ENCODE results near the gene ABHD15.

Gene ABHD15

DNA sequence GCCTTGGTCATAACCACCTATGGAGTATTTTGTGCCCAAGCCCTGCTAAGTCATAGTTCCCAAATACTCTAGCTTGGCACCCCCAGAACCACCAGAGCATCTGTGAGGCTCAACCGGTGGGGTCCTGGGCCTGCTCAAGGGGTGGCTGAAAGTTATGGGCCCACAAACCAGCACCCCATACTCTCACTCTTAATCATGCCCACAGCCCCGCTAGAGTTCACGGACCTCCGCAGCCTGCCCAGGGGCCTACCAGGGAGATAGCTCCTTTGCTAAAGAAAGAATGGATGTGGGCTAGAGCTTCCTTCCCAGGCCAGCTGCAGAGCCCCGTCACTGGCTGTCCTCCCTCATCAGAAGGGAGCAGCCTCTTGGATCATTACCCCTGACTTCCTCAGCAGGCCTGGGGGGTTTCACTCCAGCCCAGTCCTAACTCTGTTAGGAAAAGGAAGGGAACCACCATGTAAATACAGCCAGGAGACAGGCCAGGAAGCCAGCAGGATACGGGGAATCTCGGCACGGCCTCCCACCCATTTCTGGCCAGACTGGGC, 21.3 kb upstream of the ABHD15 start:
- TF ChIP-seq, protein P1, sequence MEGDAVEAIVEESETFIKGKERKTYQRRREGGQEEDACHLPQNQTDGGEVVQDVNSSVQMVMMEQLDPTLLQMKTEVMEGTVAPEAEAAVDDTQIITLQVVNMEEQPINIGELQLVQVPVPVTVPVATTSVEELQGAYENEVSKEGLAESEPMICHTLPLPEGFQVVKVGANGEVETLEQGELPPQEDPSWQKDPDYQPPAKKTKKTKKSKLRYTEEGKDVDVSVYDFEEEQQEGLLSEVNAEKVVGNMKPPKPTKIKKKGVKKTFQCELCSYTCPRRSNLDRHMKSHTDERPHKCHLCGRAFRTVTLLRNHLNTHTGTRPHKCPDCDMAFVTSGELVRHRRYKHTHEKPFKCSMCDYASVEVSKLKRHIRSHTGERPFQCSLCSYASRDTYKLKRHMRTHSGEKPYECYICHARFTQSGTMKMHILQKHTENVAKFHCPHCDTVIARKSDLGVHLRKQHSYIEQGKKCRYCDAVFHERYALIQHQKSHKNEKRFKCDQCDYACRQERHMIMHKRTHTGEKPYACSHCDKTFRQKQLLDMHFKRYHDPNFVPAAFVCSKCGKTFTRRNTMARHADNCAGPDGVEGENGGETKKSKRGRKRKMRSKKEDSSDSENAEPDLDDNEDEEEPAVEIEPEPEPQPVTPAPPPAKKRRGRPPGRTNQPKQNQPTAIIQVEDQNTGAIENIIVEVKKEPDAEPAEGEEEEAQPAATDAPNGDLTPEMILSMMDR (conservative IDR thresholded peaks at IDR 0.05) = no peak
- H3K27ac ChIP-seq = peak overlapping the region; percentile 98

DNA sequence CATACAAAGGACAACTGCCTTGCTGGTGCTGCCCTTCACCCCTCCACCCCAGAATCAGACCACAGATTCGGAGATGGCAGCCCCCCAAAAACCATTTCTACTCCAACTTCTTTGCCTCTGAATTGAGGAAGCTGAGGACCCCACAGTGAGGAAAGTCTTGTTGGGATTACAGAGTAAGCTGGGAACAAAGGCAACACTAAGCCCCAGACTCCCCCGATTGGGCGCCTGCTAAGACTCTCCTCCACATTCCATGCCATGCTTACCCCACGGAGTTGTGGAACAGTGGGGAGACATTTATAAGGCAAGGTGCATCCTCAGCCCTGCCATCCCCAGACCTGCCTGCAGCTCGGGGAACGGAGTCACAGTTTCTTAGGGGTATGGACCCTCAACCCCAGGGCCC, 20.8 kb upstream of the ABHD15 start:
- peak overlapping the region; percentile 98 for H3K27ac ChIP-seq

DNA sequence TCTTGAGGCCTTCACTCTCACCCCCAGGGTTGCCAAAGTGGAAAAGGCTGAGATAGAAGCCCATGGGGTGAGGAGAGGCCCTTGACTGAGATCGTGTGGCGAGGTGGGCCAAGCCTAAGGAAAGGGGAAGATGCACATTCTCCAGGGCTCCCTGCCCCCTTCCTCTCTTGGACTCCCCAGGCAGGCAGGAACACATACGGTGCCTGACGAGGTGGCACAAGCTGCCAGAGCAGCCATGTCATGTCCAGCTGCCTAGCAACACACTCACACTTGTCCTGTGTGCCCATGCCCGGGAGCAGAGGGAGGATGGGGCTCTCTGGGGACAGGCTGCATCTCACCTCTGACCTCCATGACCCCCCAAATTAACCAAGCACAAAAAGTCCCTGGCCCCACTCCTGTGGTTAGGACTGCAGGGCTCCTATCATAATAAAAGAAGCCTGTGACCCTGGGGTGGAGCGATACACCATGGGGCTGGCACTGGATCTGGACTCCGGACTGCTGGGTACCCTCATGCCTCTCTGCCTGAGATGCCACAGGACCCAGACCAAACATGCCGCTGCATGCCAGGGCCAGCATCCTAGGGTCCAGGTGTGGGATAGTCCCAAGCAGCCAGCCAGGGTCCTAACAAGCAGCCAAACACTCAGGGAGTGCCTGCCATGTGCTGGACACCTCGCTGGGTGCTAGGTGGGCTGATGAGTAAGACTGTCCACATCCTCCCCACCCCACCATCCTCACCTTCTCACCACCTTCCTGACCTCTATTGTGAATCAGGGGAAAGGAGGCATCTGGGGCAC, 20.0 kb upstream of the ABHD15 start:
- TF ChIP-seq, protein P1 (conservative IDR thresholded peaks at IDR 0.05) = no peak
- H3K27ac ChIP-seq = peak overlapping the region; percentile 98

More for the DNA sequence above, 20.8 kb upstream of the ABHD15 start:
- TF ChIP-seq, protein P1 (conservative IDR thresholded peaks at IDR 0.05) = no peak

DNA sequence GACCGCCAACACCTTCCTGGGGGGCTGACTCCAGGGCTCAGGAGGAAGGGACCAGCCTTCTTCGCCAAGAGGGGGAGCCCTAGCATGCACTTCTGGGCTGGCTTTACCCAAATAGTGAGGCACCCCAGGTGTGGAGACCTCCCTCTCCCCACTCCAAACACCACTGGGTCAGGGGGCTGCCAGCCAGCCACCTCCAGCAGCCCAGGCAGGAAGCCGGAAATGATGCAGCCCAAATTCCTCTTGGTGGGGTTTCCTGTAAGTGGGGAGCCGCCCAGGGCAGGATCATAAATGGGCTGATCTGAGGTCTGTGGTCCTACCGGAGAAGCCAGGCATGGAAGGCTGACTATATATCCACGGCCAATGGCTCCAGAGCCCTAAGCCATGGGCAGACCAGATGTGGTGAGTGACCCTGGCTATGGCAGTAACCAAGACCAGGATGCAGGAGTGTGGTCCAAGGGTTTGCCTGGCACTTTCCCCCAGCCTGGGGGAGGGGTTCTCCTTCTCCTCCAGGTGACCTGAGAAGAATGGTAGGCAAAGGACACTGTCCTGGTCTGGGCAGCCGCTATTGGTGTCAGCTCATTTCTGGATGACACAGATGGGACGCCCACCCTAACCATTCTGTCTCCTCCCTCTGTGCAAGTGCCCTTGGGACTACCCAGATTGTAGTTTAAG, 18.4 kb upstream of the ABHD15 start:
- H3K27ac ChIP-seq = no peak overlapping the region
- TF ChIP-seq, protein P1 (conservative IDR thresholded peaks at IDR 0.05) = no peak

DNA sequence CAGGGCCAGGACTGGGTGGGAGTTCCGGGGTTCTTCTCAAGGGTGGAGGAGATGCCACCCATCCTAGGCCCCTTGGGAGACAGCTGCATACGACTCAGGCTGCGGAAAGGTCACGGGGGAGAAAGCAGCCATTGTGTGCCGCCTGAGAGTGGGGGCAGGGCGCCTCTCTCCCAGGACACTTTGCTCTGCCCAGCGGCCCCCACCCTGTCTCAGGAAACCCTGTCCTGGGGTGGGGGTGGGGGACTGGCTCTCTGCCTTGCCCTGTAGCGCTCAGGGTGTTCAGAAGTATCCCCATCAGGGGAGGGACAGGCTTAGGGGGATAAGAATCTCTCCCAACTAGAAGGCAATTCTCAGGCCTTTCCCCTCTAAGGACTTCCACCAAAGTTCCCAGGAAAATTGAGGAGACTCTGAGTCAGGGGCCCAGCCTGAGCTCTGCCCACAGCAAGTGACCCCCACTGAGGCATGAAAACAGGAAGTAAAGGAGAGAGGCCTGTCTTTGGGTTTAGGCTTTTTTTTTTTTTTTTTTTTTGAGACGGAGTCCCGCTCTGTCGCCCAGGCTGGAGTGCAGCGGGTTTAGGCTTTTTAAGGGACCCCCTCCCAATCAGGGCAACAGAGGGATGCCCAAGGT, 17.7 kb upstream of the ABHD15 start:
- TF ChIP-seq, protein P1 (conservative IDR thresholded peaks at IDR 0.05) = no peak
- no peak overlapping the region for H3K27ac ChIP-seq

DNA sequence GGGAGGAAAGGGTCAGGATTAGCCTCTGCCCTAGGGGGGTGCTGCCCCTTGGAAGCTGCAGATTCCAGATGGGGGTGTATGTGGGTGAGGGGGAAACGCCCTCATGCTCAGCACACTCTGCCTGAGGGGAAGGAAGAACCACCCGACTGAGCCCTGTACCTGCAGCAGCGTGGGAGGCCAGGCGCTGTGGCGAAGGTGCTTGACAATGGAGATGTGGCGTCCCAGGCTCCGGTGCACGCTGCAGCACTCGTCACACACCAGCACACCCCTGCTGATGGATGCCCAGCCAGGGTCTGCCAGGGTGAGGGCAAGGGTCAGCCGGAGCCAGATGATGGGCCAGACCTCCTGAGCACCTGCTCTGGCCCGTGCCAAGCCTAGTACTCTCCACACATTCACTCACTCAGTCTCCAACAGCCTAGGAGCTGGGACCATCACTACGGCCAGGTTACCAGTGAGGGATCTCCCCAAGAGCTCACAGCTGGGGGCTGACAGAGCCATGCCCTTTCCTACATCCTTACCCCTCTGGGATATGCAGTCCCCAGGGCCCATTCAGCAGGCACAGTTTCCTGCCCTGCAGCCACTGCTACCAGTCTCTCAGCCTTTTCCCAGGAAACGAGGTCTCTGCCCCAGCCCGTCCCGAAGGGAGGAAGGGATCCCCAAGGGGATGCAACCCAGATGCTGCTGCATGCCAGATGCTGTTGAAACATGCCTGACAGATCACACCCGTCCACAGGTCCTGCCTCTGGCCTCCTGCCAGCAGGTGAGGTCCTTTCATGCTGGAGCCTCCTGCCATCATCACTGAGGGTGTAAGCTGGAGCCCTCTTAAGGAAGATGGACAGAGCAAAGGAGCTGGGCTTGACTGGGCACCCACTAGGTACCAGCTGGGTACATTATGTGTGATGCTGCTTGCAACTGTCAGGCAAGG, 16.7 kb upstream of the ABHD15 start:
- TF ChIP-seq, protein P1 (conservative IDR thresholded peaks at IDR 0.05) = no peak
- no peak overlapping the region for H3K27ac ChIP-seq

Measured in VCaP (cell line).